Limb (tissue), 2 donors: ENCODE data around the gene TBC1D4.
A peak's percentile ranks its signal among the peaks of the same experiment; 100 is the strongest.
"Not testable (repeated sequence)": the region's sequence is repeated elsewhere in the genome, so short reads cannot be mapped to it uniquely, and the experiment has no call there.

Experiments used
- DNase-seq, 2 donors: peaks; one replicate each; pipeline ENCODE4 v3.0.0-alpha.2; 2016; ENCODE audit errors: extremely low spot score in 2 of 2

TBC1D4 gene

GRCh38 chr13:75452564-75452963, 29.4 kb downstream of the TBC1D4 start:
- DNase-seq: no peak

GRCh38 chr13:75447493-75447892, 34.5 kb downstream of the TBC1D4 start:
- no peak for DNase-seq

- no peak for DNase-seq
Observed at GRCh38 chr13:75446874-75447273, 35.1 kb downstream of the TBC1D4 start.

GRCh38 chr13:75445717-75446499, 36.1 kb downstream of the TBC1D4 start:
- DNase-seq: peak in 1 of 2 donors; percentile 36

DNA sequence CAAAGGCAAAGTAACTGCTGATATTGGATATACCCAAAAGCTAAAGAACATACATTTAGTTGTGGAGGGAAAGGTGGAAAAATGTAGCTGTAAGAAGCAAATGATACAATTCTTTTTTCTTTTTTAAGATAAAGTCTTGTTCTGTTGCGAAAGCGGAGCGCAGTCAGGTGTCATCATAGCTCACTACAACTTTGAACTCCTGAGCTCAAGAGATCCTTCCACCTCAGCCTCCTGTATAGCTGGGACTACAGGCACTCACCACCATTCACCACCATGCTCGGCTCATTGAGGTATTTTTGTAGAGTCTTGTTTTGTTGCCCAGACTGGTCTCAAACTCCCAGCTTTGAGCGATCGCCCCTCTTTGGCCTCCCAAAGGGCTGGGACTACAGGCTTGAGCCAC, 38.0 kb downstream of the TBC1D4 start:
- DNase-seq: no peak

DNA sequence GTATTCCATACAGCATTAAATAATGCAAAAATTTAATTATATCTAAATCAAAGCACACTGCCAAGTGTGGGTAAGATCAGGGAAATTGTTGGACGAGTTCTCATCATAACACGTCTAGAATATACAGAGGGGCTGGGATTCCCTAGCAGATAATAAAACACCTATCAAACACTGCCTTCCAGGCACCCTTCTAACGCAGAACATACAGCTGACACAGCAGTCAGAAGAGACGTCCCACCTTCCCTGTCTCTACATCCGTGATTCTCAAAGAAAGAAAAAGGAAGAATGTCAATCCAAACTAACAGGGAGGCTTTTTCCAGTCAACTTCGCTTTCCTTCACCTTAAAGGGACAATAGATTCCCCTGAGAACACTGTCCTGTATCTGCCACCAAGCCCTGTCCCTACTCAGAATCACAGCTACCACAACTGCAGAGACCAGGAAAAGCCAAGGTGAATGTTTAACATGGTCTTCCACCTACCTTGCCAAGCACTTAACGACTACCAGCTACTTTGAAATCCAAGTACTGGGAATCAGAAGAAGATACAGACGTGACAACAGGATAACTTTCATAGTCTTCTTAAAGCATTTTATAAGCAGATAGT, 38.5 kb downstream of the TBC1D4 start:
- DNase-seq: no peak

- DNase-seq: no peak
Observed at GRCh38 chr13:75442736-75443234, 39.2 kb downstream of the TBC1D4 start.

- no peak for DNase-seq
Observed at GRCh38 chr13:75440100-75440499, 41.9 kb downstream of the TBC1D4 start.

GRCh38 chr13:75437582-75438318, 44.2 kb downstream of the TBC1D4 start:
- peak in 1 of 2 donors; percentile 51 for DNase-seq

- DNase-seq: not testable (repeated sequence)
Observed at GRCh38 chr13:75434126-75434525, 47.8 kb downstream of the TBC1D4 start.

GRCh38 chr13:75432811-75433244, 49.1 kb downstream of the TBC1D4 start:
- DNase-seq: no peak

DNA sequence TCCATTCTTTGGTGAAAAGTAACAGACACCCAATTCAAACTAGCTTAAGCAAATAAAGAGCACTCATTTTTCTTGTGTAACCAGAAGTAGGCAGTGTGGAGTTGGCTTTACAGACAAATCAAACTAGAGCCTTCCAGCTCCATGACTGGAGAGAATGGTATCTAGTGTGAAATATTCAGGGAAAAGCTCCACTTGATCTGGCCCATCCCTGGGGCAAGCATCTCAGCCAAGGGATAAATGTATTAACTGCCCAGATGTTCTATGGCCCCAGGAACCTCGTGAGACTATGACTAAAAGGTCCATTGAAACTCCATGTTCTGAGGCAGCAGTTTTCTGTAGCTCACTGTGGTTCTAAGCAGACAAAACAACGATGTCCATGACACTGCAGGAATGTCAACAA, 49.9 kb downstream of the TBC1D4 start:
- DNase-seq: no peak

- DNase-seq: no peak
Observed at GRCh38 chr13:75430436-75431209, 51.3 kb downstream of the TBC1D4 start.

DNA sequence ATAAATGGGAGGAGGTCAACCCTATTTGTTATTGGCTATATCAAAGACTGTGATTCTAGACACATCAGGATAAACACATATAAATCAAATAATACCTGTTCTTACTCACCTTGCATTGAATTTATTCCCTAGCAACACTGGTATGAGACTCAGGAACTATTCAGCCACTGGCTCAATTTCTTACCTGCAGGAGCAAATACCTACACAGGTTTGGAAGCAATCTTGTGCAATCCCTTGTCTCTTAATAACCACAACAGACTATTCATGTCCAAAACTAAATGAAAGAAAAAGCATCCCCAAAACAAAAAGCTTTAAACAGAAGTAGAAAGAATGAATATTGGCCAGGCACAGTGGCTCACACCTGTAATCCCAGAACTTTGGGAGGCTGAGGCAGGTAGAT, 55.5 kb downstream of the TBC1D4 start:
- no peak for DNase-seq

- DNase-seq: no peak
Observed at GRCh38 chr13:75425216-75426009, 56.6 kb downstream of the TBC1D4 start.

DNA sequence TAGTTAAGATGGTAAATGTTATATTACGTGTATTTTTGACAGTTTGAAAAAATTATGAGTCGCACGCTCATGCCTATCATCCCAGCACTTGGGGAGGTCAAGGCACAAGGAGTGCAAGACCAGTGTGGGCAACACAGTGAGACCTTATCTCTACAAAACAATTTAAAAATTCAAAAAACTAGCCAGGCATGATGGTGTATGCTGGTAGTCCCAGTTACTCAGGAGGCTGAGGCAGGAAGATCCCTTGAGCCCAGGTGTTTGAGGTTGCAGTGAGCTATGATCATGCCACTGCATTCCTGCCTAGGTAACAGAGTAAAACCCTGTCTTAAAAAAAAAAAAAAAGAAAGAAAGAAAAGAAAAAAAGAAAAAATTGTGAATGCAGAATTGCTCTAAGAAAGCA, 58.0 kb downstream of the TBC1D4 start:
- no peak for DNase-seq

- DNase-seq: no peak
Observed at GRCh38 chr13:75422028-75422427, 59.9 kb downstream of the TBC1D4 start.

DNA sequence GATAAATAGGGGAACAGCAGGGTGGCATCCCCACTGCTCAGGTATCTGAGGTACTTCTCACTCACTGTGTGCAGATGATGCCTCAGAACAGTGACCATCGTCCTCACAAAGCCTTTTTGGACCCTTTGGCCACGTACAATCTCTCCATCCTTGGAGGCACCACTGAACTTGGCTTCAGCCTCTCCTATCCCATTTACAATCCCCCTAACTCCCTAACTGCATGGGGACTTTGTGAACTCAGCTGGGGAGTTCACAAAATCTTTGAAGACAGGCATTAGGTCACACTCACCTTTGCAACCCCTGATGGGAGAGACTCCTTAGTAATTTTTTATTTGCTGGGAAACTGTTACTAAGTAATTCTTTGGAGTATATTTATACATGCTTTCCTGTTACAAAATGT, 60.8 kb downstream of the TBC1D4 start:
- no peak for DNase-seq

DNA sequence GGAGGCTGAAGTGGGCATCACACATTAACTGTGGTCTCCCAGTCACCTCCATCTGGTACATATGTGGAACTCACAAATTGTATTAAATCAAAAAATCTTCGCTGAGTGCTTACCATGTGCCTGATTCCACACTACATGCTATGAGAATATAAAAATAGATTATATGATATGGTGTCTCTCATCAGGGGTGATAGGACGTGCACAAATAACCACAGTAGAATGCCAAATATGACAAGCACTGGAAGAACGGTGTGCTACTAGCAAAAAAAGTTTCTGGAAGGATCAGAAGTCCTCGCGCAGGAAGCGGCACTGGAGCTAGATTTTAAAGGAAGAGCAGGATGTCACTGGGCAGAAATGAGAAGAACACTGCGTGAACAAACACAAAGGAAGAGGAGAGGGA, 62.3 kb downstream of the TBC1D4 start:
- no peak for DNase-seq

- no peak for DNase-seq
Observed at GRCh38 chr13:75418997-75419396, 63.0 kb downstream of the TBC1D4 start.
